GM18870 (cell line): ENCODE measurements around the gene CDK6.
"Not testable (repeated sequence)": the region's sequence is repeated elsewhere in the genome, so short reads cannot be mapped to it uniquely, and the experiment has no call there.

Experiments
- ATAC-seq: cut with Tn5 transposase; IDR thresholded peaks from one replicate; pipeline ENCODE4 v1.9.1; 2021; ENCODE audit warnings: moderate library complexity; ENCODE audit not compliant: unreplicated experiment

Gene CDK6

GRCh38 chr7:92763636-92764423, 72.5 kb downstream of the CDK6 start:
- no peak for ATAC-seq

- no peak for ATAC-seq
These were observed 73.5 kb downstream of the CDK6 start for GRCh38 chr7:92762851-92763250.

- no peak for ATAC-seq
These were observed 74.8 kb downstream of the CDK6 start for GRCh38 chr7:92761391-92762097.

GRCh38 chr7:92758796-92759431, 77.5 kb downstream of the CDK6 start:
- no peak for ATAC-seq

- not testable (repeated sequence) for ATAC-seq
These were observed 79.0 kb downstream of the CDK6 start for GRCh38 chr7:92757311-92757910.

- ATAC-seq, result no peak
These were observed 80.7 kb downstream of the CDK6 start for GRCh38 chr7:92755680-92756079.

- ATAC-seq, result no peak
These were observed 81.3 kb downstream of the CDK6 start for GRCh38 chr7:92754919-92755581.

GRCh38 chr7:92753614-92754013, 82.8 kb downstream of the CDK6 start:
- no peak for ATAC-seq

- ATAC-seq, result no peak
These were observed 84.2 kb downstream of the CDK6 start for GRCh38 chr7:92751902-92752901.

- ATAC-seq, result no peak
These were observed 85.4 kb downstream of the CDK6 start for GRCh38 chr7:92750946-92751345.

- no peak for ATAC-seq
These were observed 85.9 kb downstream of the CDK6 start for GRCh38 chr7:92750447-92750839.

- no peak for ATAC-seq
These were observed 86.4 kb downstream of the CDK6 start for GRCh38 chr7:92749832-92750446.

GRCh38 chr7:92749327-92749755, 87.0 kb downstream of the CDK6 start:
- no peak for ATAC-seq

GRCh38 chr7:92748495-92748894, 87.9 kb downstream of the CDK6 start:
- no peak for ATAC-seq

- no peak for ATAC-seq
These were observed 89.1 kb downstream of the CDK6 start for GRCh38 chr7:92747041-92747835.

- no peak for ATAC-seq
These were observed 91.1 kb downstream of the CDK6 start for GRCh38 chr7:92745241-92745640.

GRCh38 chr7:92744180-92744579, 92.2 kb downstream of the CDK6 start:
- not testable (repeated sequence) for ATAC-seq

GRCh38 chr7:92742186-92742585, 94.2 kb downstream of the CDK6 start:
- ATAC-seq, result no peak
